GM12874 (cell line): ENCODE measurements around the gene ZSCAN2.

Experiments
- CTCF ChIP-seq: IDR thresholded peaks from 2 replicates; pipeline ENCODE4 v1.5.1; 2011; ENCODE audit warnings: low read depth, mild to moderate bottlenecking, control low read depth, low read length, moderate library complexity; ENCODE audit not compliant: insufficient read depth

The ZSCAN2 gene

GRCh38 chr15:84600687-84601554, at the start of gene ZSCAN2:
ZSCAN2 (plus strand) TSS chr15:84601009; CDS start chr15:84603928, 2,919 bp downstream.
- TF ChIP-seq CTCF, result no peak

DNA sequence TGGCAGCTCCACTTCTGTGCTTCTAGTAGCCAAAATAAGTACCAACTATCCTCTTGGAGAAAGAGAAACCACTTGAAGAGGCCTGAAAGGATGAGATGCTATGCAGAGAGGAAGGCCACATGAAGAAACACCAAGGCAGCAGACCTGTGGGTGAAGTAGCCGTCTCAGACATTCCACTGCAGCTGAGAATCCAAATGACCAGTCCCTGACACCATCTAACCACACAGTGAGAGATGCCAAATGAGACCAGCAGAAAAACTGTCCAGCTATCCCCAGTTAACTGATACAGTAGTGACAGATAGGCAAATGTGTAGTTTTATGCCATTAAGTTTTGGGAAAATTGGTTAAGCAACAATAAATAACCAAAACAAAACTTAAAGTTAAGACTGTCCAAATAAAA, 47.9 kb upstream of the ZSCAN2 start:
- TF ChIP-seq CTCF, result no peak

DNA sequence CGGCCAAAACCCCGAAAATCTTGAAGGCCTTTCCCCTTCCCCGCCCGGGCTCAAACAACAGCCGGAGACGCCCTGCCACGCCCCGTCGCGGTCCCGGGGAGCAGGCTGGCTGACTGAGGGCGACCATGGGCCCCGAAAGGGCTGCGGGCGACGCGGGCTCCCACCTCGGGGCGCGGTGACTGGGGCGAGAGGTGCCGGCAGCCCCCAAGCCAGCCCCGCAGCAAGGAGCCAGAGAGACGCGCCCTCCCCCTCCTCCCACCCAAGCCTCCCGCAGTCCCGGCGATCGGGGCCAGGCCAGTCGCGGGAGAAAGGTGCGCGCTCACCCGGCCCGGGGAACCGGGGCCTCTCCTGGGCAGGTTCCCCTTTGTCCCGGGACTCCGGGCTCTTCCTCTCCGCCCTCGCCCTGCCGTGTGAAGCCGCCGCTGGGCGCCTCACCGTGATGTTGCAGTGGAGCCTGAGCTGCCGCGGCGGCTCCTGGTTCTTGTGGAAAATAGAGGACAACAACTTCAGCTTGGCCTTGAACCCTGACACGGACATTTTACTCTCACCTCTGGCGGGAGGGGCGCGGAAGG, 30.6 kb upstream of the ZSCAN2 start:
- TF ChIP-seq CTCF, result no peak

DNA sequence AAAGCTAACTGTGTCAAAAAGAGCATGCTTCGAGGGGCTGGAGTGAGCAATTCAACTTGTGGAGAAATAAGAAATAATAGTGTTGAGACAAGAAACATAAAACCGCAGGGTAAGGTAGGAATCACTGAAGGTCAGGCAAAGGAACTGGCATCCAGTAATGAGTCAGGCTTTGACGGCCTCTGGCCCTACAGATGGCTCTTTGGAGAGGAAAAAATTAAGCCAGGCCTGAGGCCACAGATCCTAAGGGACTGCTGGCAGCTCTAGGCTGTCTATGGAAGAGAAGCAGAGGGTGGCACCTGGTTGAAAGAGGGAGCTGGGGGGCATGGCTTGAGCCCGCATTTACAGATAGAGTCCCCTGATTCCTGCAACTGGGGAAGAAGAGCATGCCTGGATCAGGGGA, 28.6 kb upstream of the ZSCAN2 start:
- TF ChIP-seq CTCF, result no peak

- no peak for TF ChIP-seq CTCF
Observed at GRCh38 chr15:84575493-84575892, 25.3 kb upstream of the ZSCAN2 start.

DNA sequence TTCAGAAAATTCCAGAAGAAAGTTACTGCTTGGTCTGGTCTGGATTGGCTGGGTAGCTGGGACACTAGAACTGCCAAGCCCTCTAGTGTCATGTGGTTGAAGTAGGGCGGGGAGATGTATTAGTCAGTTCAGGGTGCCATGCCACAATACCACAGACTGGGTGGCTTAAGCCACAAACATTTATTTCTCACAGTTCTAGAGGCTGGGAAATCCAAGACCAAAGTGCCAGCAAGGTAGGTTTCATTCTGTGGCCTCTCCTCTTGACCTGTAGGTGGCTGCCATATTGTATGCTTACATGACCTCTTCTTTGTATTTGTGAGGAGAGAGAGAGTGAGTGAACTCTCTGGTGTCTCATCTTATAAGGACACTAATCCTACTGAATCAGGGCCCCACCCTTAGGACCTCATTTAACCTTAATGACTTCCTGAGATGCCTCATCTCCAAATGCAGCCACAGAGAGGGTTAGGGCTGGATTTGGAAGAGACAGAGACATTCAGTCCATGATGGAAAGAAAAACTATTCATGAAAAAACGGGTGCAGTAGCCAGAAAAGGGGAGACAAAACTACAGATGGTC, 18.1 kb upstream of the ZSCAN2 start:
- TF ChIP-seq CTCF, result no peak

GRCh38 chr15:84586696-84587095, 14.1 kb upstream of the ZSCAN2 start:
- no peak for TF ChIP-seq CTCF
